ENCODE measurements around the gene DOLPP1. TPM values are rescaled to one million over a fixed set of nuclear protein-coding genes. Genes with fewer than 3 reads are reported as not detected.

Gene DOLPP1
- total RNA-seq, 1 donor: 10.5 TPM

DNA sequence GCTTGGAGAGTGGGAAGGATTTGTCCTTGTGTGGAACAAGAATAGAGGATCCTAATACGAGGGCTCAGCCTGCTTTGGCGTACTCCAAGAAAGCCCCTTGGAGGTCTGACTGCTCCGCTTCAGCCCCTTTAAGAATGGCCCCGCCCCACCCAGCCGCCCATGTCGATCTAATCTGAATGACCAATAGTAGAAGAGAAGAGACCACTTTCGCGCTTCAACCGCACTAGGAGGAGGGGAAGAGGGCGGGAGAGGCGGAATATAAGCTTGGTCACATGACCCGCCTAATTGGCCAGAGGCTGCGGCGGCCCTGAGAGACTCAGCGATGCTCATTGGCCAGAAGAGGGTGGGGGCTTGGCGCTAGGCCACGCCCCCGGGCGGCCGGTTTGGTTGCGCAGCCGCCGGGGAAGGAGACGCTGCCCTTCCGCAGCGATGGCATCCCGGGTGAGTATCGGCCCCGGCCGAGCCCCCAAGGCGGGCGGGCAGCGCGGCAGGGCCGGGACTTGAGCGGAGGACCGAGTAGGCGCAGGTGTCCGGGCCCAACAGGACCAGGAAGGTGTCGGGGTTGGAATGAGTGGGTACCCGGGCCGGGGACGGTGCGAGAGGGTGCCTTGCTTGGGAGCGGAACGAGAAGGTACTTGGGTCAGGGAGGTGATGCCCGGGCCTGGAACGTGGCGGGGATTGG lies 44.5 kb upstream of the DOLPP1 start, which contains the start of gene MIGA2:
MIGA2 (plus strand) TSS at position 386 of the 682 bp plus-strand sequence. CDS start 3,969 bp downstream, outside the sequence.
- H3K36me3 ChIP-seq (ENCODE audit: insufficient read depth, low read length): peaks cover 1% of the 10 kb centered on the region

DNA sequence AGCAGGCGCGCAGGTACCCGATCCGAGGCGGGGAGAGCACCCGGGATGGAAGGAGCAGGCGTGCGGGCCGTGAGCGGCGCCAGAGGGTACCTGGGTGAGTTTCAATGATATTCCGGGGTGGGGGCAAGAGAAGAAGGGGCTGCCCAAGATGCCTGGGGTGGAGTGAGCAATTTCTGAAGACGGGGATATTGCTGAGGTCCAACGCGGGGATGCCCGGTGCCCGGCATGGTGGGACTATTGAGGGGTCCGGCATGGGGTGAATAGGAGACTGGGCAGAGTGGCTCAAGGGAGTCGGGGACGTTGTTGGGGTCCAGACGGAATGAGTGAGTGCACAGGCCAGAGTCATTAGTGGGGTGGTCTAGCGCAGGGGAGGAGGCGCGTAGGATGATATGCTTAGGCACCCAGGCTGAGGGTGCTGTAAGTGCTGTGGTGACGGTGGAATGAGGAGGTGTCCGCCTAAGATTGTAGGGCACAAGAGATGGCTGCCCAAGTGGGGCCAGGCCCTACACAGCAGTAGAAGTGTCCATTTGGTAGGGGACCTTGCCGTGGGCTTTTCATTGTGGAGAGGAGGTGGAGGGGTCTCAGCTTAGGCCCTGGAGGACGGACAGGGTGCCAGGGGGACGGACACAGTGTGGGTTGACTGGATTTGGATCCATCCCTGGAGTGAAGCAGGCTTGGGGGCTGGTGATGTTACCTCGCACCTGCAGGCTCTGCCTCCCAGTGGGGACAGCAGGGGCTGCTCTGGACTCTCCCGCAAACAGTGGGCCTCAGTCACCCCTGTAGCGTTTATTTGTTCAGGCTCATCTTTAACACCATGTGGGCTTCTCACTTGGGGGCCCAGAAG lies 43.8 kb upstream of the DOLPP1 start:
- H2AFZ ChIP-seq (ENCODE audit: low read length): peak overlapping the region; percentile 89
- peak; percentile 91 for DNase-seq (ENCODE audit: insufficient read length, low spot score, missing footprints)
- peak overlapping the region; percentile 91 for H3K4me2 ChIP-seq (ENCODE audit: insufficient read depth, low read length)
- H4K20me1 ChIP-seq (ENCODE audit: insufficient read depth, low read length): peaks cover 20% of the 10 kb centered on the region
- H3K36me3 ChIP-seq (ENCODE audit: insufficient read depth, low read length): peaks cover 9% of the 10 kb centered on the region
- no peaks in the 10 kb centered on the region for H3K27me3 ChIP-seq (ENCODE audit: insufficient read depth, low read length)
- TF ChIP-seq, protein P1, sequence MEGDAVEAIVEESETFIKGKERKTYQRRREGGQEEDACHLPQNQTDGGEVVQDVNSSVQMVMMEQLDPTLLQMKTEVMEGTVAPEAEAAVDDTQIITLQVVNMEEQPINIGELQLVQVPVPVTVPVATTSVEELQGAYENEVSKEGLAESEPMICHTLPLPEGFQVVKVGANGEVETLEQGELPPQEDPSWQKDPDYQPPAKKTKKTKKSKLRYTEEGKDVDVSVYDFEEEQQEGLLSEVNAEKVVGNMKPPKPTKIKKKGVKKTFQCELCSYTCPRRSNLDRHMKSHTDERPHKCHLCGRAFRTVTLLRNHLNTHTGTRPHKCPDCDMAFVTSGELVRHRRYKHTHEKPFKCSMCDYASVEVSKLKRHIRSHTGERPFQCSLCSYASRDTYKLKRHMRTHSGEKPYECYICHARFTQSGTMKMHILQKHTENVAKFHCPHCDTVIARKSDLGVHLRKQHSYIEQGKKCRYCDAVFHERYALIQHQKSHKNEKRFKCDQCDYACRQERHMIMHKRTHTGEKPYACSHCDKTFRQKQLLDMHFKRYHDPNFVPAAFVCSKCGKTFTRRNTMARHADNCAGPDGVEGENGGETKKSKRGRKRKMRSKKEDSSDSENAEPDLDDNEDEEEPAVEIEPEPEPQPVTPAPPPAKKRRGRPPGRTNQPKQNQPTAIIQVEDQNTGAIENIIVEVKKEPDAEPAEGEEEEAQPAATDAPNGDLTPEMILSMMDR (IDR thresholded peaks at IDR 0.05; ENCODE audit: extremely low read depth, low read depth, low read length): no peak
- peak overlapping the region; percentile 66 for H3K27ac ChIP-seq (ENCODE audit: low read depth, low read length)
- H3K9me3 ChIP-seq (ENCODE audit: low read depth, low read length): no peaks in the 10 kb centered on the region
- H3K4me3 ChIP-seq (ENCODE audit: insufficient read depth, low read length): peak overlapping the region; percentile 99
- peaks cover 34% of the 10 kb centered on the region for H3K79me2 ChIP-seq (ENCODE audit: insufficient read depth, low read length)
- peaks cover 21% of the 10 kb centered on the region for H3K4me1 ChIP-seq (ENCODE audit: insufficient read depth, low read length)

More for the DNA sequence above, 44.5 kb upstream of the DOLPP1 start, which contains the start of gene MIGA2:
- H3K27ac ChIP-seq (ENCODE audit: low read depth, low read length): peak within 1 kb of the TSS; percentile 66
- DNase-seq (ENCODE audit: insufficient read length, low spot score, missing footprints): peak; percentile 100
- no peaks in the 10 kb centered on the region for H3K9me3 ChIP-seq (ENCODE audit: low read depth, low read length)
- H4K20me1 ChIP-seq (ENCODE audit: insufficient read depth, low read length): peaks cover 20% of the 10 kb centered on the region
- peak within 1 kb of the TSS; percentile 99 for H3K4me2 ChIP-seq (ENCODE audit: insufficient read depth, low read length)
- no peaks in the 10 kb centered on the region for H3K27me3 ChIP-seq (ENCODE audit: insufficient read depth, low read length)
- peaks cover 34% of the 10 kb centered on the region for H3K79me2 ChIP-seq (ENCODE audit: insufficient read depth, low read length)
- peaks cover 21% of the 10 kb centered on the region for H3K4me1 ChIP-seq (ENCODE audit: insufficient read depth, low read length)
- TF ChIP-seq, protein P1 (IDR thresholded peaks at IDR 0.05; ENCODE audit: extremely low read depth, low read depth, low read length): no peak
- H3K4me3 ChIP-seq (ENCODE audit: insufficient read depth, low read length): peak within 1 kb of the TSS; percentile 99
- H2AFZ ChIP-seq (ENCODE audit: low read length): peak within 1 kb of the TSS; percentile 100

DNA sequence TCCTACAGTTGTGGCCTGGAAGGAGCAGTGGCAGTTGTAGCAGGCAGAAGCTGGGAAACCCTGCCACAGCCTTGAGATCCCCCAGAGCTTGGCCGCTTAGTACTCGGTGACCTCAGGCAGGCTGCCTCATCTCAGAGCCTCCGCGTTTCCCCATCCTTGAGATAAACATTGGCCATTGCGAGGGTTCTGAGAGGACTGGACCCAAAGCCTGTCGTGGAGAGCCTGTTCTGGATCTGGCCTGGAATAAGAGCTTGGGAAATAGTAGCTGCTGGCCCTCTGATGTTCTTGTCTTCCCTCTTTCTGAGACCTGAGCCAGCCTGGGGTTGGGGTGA lies 43.2 kb upstream of the DOLPP1 start:
- peaks cover 20% of the 10 kb centered on the region for H4K20me1 ChIP-seq (ENCODE audit: insufficient read depth, low read length)
- TF ChIP-seq, protein P1 (IDR thresholded peaks at IDR 0.05; ENCODE audit: extremely low read depth, low read depth, low read length): no peak
- DNase-seq (ENCODE audit: insufficient read length, low spot score, missing footprints): peak; percentile 69
- H2AFZ ChIP-seq (ENCODE audit: low read length): no peak overlapping the region
- H3K36me3 ChIP-seq (ENCODE audit: insufficient read depth, low read length): peaks cover 14% of the 10 kb centered on the region
- peak overlapping the region; percentile 66 for H3K27ac ChIP-seq (ENCODE audit: low read depth, low read length)
- no peaks in the 10 kb centered on the region for H3K27me3 ChIP-seq (ENCODE audit: insufficient read depth, low read length)
- no peaks in the 10 kb centered on the region for H3K9me3 ChIP-seq (ENCODE audit: low read depth, low read length)
- peaks cover 21% of the 10 kb centered on the region for H3K4me1 ChIP-seq (ENCODE audit: insufficient read depth, low read length)
- peaks cover 34% of the 10 kb centered on the region for H3K79me2 ChIP-seq (ENCODE audit: insufficient read depth, low read length)
- H3K4me2 ChIP-seq (ENCODE audit: insufficient read depth, low read length): peak overlapping the region; percentile 91
- peak overlapping the region; percentile 99 for H3K4me3 ChIP-seq (ENCODE audit: insufficient read depth, low read length)

Measured in osteoblast (primary cell).